Neural cell (in vitro differentiated cells): ENCODE measurements around the gene CHST13. TPM values are rescaled to one million over a fixed set of nuclear protein-coding genes. Genes with fewer than 3 reads are reported as not detected.

Experiments
- H2AFZ ChIP-seq: fragments of 200-600, 300-800 bp; sonication (generic), shearing (Covaris generic); 2 replicates; pipeline ENCODE4 v1.6.0; 2014; ENCODE audit warnings: low read depth, mild to moderate bottlenecking, antibody characterized with exemption, low read length, moderate library complexity
- H3F3A ChIP-seq: fragments of 200-600 bp; shearing (Covaris generic); 2 replicates; pipeline ENCODE4 v1.6.1; 2016; ENCODE audit warnings: mild to moderate bottlenecking, moderate library complexity, mixed read lengths, antibody characterized with exemption, low read length; ENCODE audit not compliant: insufficient read depth, poor library complexity, severe bottlenecking
- H3K27ac ChIP-seq: fragments of 200-600, 300-800 bp; sonication (generic), shearing (Covaris generic); 2 replicates; pipeline ENCODE4 v1.5.1; 2014; ENCODE audit warnings: mild to moderate bottlenecking, low read length, moderate library complexity
- H3K27me3 ChIP-seq: fragments of 300-800, 200-600 bp; sonication (generic), shearing (Covaris generic); 2 replicates; pipeline ENCODE4 v1.6.0; 2014; ENCODE audit warnings: mild to moderate bottlenecking, low read depth, low read length, moderate library complexity; ENCODE audit not compliant: insufficient read depth
- H3K36me3 ChIP-seq: fragments of 300-800, 200-600 bp; sonication (generic), shearing (Covaris generic); 2 replicates; pipeline ENCODE4 v1.5.1; 2014; ENCODE audit warnings: mild to moderate bottlenecking, antibody characterized with exemption, low read length, moderate library complexity; ENCODE audit not compliant: insufficient read depth
- H3K4me2 ChIP-seq: fragments of 300-800, 200-600 bp; sonication (generic), shearing (Covaris generic); 2 replicates; pipeline ENCODE4 v1.6.0; 2014; ENCODE audit warnings: mild to moderate bottlenecking, low read length
- H3K4me3 ChIP-seq: fragments of 300-800, 200-600 bp; sonication (generic), shearing (Covaris generic); 2 replicates; pipeline ENCODE4 v1.5.1; 2014; ENCODE audit warnings: mild to moderate bottlenecking, low read length, moderate library complexity
- H3K79me2 ChIP-seq: fragments of 200-600 bp; shearing (Covaris generic); replicated peaks from 2 replicates; pipeline ENCODE4 v1.6.0; 2014; ENCODE audit warnings: mild to moderate bottlenecking, low read length, moderate library complexity; ENCODE audit not compliant: insufficient read depth
- H3K9ac ChIP-seq: fragments of 300-800, 200-600 bp; sonication (generic), shearing (Covaris generic); 2 replicates; pipeline ENCODE4 v1.6.1; 2016; ENCODE audit warnings: mild to moderate bottlenecking, low read length, mixed read lengths
- H3K9me2 ChIP-seq: fragments of 200-600 bp; shearing (Covaris generic); 2 replicates; pipeline ENCODE4 v1.6.1; 2016; ENCODE audit warnings: mild to moderate bottlenecking, low read length, mixed read lengths; ENCODE audit not compliant: insufficient read depth
- H3K9me3 ChIP-seq: fragments of 200-600, 300-800 bp; sonication (generic), shearing (Covaris generic); 2 replicates; pipeline ENCODE4 v1.6.1; 2016; ENCODE audit warnings: mild to moderate bottlenecking, mixed run types, low read length, moderate library complexity, mixed read lengths
- H4K20me1 ChIP-seq: fragments of 200-600 bp; shearing (Covaris generic); 2 replicates; pipeline ENCODE4 v1.6.1; 2016; ENCODE audit warnings: mild to moderate bottlenecking, mixed run types; ENCODE audit not compliant: insufficient read depth
- CTCF ChIP-seq: fragments of 450-650 bp; IDR thresholded peaks from 2 replicates; pipeline ENCODE4 v1.5.1; 2014; ENCODE audit warnings: antibody characterized with exemption, mild to moderate bottlenecking, moderate library complexity; ENCODE audit not compliant: poor library complexity, severe bottlenecking
- EP300 ChIP-seq: fragments of 450-650 bp; conservative IDR thresholded peaks from 2 replicates; pipeline ENCODE4 v1.6.1; 2014; ENCODE audit warnings: antibody characterized with exemption, mild to moderate bottlenecking, moderate library complexity; ENCODE audit not compliant: poor library complexity, severe bottlenecking
- EZH2 ChIP-seq: fragments of 200-600, 300-800 bp; shearing (Covaris generic), sonication (generic); IDR thresholded peaks from 2 replicates; pipeline ENCODE4 v1.6.1; 2014; ENCODE audit warnings: antibody characterized with exemption, low read length, borderline replicate concordance, mild to moderate bottlenecking; ENCODE audit not compliant: insufficient read depth, poor library complexity, severe bottlenecking
- MXI1 ChIP-seq: fragments of 450-650 bp; conservative IDR thresholded peaks from 2 replicates; pipeline ENCODE4 v1.6.1; 2014; ENCODE audit warnings: antibody characterized with exemption, mild to moderate bottlenecking; ENCODE audit not compliant: poor library complexity, severe bottlenecking
- POLR2AphosphoS5 ChIP-seq: IDR thresholded peaks from 2 replicates; pipeline ENCODE4 v1.6.1; 2012
- RAD21 ChIP-seq: fragments of 450-650 bp; conservative IDR thresholded peaks from 2 replicates; pipeline ENCODE4 v1.6.1; 2014; ENCODE audit warnings: antibody characterized with exemption, mild to moderate bottlenecking, moderate library complexity
- REST ChIP-seq: IDR thresholded peaks from 2 replicates; pipeline ENCODE4 v1.6.1; 2012; ENCODE audit warnings: borderline replicate concordance
- SMC3 ChIP-seq: fragments of 450-650 bp; conservative IDR thresholded peaks from 2 replicates; pipeline ENCODE4 v1.6.1; 2014; ENCODE audit warnings: antibody characterized with exemption, mild to moderate bottlenecking, moderate library complexity; ENCODE audit not compliant: poor library complexity
- TAF1 ChIP-seq: IDR thresholded peaks from 2 replicates; pipeline ENCODE4 v1.6.1; 2012; ENCODE audit warnings: low read depth
- polyA plus RNA-seq: library from polyadenylated mRNA; depleted of rRNA; stranded (reverse); fragments of >200 nt; gene quantifications from 2 replicates; pipeline ENCODE4 v1.2.3, GENCODE V29; 2014

CHST13 gene
- polyA plus RNA-seq, 1 donor from 2014 or later: not detected

- Histone ChIP-seq H4K20me1 (no peaks in the 10 kb centered on the region), H3K27ac (no peak overlapping the region), H3K36me3 (no peaks in the 10 kb centered on the region), H3K9ac (no peak overlapping the region), H3K4me3 (no peak overlapping the region), H3F3A (no peaks in the 10 kb centered on the region), H3K9me3 (no peaks in the 10 kb centered on the region), H3K4me2 (no peak overlapping the region), H3K79me2 (no peaks in the 10 kb centered on the region), H3K27me3 (no peaks in the 10 kb centered on the region), H2AFZ (no peak overlapping the region), H3K9me2 (no peaks in the 10 kb centered on the region)
- TF ChIP-seq TAF1 (no peak), RAD21 (no peak), CTCF (no peak), SMC3 (no peak), EP300 (no peak), REST (no peak), MXI1 (no peak), POLR2AphosphoS5 (no peak), EZH2 (no peak)
These were observed 43.9 kb downstream of the CHST13 start for GRCh38 chr3:126567696-126568438.

GRCh38 chr3:126568776-126569342 lies 44.9 kb downstream of the CHST13 start:
- Histone ChIP-seq H3K27me3 (no peaks in the 10 kb centered on the region), H3K79me2 (no peaks in the 10 kb centered on the region), H3K9me3 (no peaks in the 10 kb centered on the region), H3K9ac (no peak overlapping the region), H3K9me2 (no peaks in the 10 kb centered on the region), H3K4me2 (no peak overlapping the region), H3K4me3 (no peak overlapping the region), H3F3A (no peaks in the 10 kb centered on the region), H3K27ac (no peak overlapping the region), H4K20me1 (no peaks in the 10 kb centered on the region), H3K36me3 (no peaks in the 10 kb centered on the region), H2AFZ (no peak overlapping the region)
- no peak for TF ChIP-seq EZH2
- no peak for TF ChIP-seq EP300
- no peak for TF ChIP-seq MXI1
- no peak for TF ChIP-seq REST
- no peak for TF ChIP-seq CTCF
